ENCODE data around the gene SAMD1.

- TF ChIP-seq CTCF (optimal IDR thresholded peaks at IDR 0.05 in 1 of 3, IDR thresholded peaks at IDR 0.05 in 1 of 3, conservative IDR thresholded peaks at IDR 0.05 in 1 of 3; ENCODE audit: extremely low read depth in 1 of 3, insufficient read depth in 2 of 3, low read length in 3 of 3) (no peak), EZH2 (IDR thresholded peaks at IDR 0.05; ENCODE audit: low read length) (no peak)
Observed at GRCh38 chr19:14061081-14061749, 29.3 kb downstream of the SAMD1 start.
